Right cardiac atrium (tissue), 5 donors: Measurements from ENCODE around the gene FZD1. TPM values are rescaled to one million over a fixed set of nuclear protein-coding genes. Genes with fewer than 3 reads are reported as not detected.

Experiments
- ATAC-seq, 2 donors: fragments of 200-7000 bp; cut with Tn5 transposase; one replicate each; pipeline versions ENCODE4 v1.8.0 to v1.9.1; 2020; ENCODE audit warnings: moderate library complexity in 2 of 2, mild to moderate bottlenecking in 1 of 2
- DNase-seq, 3 donors: peaks; one replicate each; pipeline ENCODE4 v3.0.0-alpha.2; 2020
- H3K27ac ChIP-seq: one replicate; pipeline ENCODE4 v1.5.1; 2013; ENCODE audit warnings: mild to moderate bottlenecking, low read length, control low read depth, moderate library complexity
- H3K27me3 ChIP-seq: one replicate; pipeline ENCODE4 v1.6.1; 2013; ENCODE audit not compliant: control insufficient read depth, insufficient read depth
- H3K4me1 ChIP-seq: one replicate; pipeline ENCODE4 v1.6.1; 2013; ENCODE audit warnings: low read length; ENCODE audit not compliant: control insufficient read depth, insufficient read depth
- H3K4me3 ChIP-seq: one replicate; pipeline ENCODE4 v1.5.1; 2013; ENCODE audit warnings: low read length, control low read depth
- H3K9me3 ChIP-seq: one replicate; pipeline ENCODE4 v1.6.1; 2013; ENCODE audit warnings: low read length; ENCODE audit not compliant: control insufficient read depth
- WGBS: extraction: QIAGEN DNeasy Blood & Tissue Kit; methylation state at CpG from one replicate; pipeline ENCODE4 v1.1.7; 2013; 5-methylcytosine and 5-hydroxymethylcytosine counted together
- intact Hi-C, 4 donors: fragments of 100-400 bp; cut with DNase I; formaldehyde crosslinking; loops; one replicate each; pipeline versions ENCODE4 v1.11.0 to v1.14.0; 2022 to 2023
- polyA plus RNA-seq: library from polyadenylated mRNA; stranded (reverse); fragments of 200-250 nt; gene quantifications from one replicate; pipeline ENCODE4 v1.2.3, GENCODE V29; 2013
- total RNA-seq, 4 donors: library from RNA; stranded (reverse); fragmentation: NEBNext Ultra II Directional; extraction: Animal tissue kit (Norgen Biotek cat#: 25700); gene quantifications; one replicate each; pipeline ENCODE4 v1.2.1, GENCODE V29; 2021
- donor health status: healthy with polysubstance abuse.
- donor health status: DM: no; HTN: yes; CAD: no.
- donor health status: DM: no; HTN: no; CAD: no.
- donor health status: DM: no; HTN: yes; CAD: no; lungs with severe emphysema.
- donor health status: DM: yes; HTN: yes; CAD: no.

The FZD1 gene
- total and polyA plus RNA-seq, 5 donors, result 11.8 to 33.9 (median 26.8) TPM

DNA sequence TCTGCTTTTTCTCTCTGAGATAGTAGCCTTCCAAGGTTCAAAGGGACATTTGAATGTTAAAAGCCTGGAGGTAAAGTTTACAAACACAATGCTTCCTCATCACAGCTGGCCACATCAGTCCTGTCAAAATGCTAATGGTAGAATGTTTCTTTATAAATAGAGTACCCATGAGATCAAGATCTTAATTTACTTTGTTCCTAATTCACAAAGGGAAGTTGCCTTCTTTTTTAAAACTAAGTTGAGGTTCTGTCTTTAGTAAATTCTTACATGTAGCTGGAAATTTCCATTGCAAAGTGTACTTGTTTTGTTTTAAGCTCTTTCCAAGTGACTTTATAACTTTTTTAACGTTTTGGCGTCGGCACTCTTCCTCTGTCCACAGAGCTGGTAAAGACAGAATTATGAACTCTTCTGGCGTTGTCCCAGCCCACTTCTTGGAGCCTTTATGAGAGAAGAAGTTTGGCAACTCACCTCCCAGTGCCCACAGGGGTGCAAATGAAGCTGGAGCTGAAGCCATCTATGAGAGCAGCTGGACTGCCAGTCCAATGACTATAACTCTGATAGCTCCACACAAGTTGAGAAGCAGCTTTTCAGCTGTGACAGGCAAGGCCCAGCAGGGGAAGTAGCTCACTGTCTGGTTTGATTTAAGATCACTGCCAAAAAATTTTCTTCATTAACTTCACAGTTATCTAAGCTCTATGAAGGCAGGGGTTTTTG, 23.3 kb downstream of the FZD1 start:
- 48% methylated on average over 4 of the region's 4 CpGs for WGBS
- intact Hi-C loops, result loop anchor here in 1 of 4 donors (10.0 kb wide), 1 partner anchor 347 kb away; no protein-coding TSS in a partner anchor
- ATAC-seq (peak; percentile 51 to 57), DNase-seq (peak in 1 of 3 donors; percentile 36)
- Histone ChIP-seq H3K27me3 (no peaks in the 10 kb centered on the region), H3K27ac (no peak overlapping the region), H3K9me3 (no peaks in the 10 kb centered on the region), H3K4me1 (no peaks in the 10 kb centered on the region), H3K4me3 (no peak overlapping the region)

DNA sequence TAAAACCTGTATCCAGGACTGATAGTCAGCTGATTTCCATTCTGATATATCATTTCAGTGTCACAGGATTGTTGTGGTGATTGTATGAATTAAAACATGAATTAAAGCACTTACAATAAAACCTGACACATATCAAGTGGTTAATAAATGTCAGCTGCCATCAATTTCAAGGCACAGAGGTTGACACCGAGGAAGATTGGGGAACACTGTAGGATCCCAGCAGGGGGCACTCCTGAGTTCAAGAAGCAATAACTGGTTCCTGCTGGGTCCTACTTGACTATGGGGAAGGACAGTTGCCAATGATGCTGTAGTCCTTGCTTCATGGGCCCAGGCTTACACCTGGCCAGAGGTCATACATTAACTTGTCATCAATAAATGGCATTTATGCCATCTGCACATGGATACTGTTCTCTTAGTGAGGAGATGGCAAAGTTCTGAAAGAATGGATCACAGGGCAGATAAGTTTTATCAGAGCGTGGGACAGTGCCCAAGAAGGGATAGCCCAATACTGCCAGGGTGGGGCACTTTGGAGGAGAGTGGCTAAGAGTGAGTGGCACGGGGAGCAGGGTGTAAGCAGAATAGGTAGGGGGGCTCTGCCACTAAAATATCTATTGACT, 24.1 kb downstream of the FZD1 start:
- Histone ChIP-seq H3K9me3 (no peaks in the 10 kb centered on the region), H3K4me1 (no peaks in the 10 kb centered on the region), H3K27me3 (no peaks in the 10 kb centered on the region), H3K4me3 (no peak overlapping the region), H3K27ac (no peak overlapping the region)
- peak in 2 of 3 donors; percentile 50 to 75 for DNase-seq
- WGBS, result 85% methylated on average over 3 of the region's 3 CpGs
- peak; percentile 48 to 63 for ATAC-seq
- intact Hi-C loops, result loop anchor here in 1 of 4 donors (10.0 kb wide), 1 partner anchor 346 kb away; no protein-coding TSS in a partner anchor

DNA sequence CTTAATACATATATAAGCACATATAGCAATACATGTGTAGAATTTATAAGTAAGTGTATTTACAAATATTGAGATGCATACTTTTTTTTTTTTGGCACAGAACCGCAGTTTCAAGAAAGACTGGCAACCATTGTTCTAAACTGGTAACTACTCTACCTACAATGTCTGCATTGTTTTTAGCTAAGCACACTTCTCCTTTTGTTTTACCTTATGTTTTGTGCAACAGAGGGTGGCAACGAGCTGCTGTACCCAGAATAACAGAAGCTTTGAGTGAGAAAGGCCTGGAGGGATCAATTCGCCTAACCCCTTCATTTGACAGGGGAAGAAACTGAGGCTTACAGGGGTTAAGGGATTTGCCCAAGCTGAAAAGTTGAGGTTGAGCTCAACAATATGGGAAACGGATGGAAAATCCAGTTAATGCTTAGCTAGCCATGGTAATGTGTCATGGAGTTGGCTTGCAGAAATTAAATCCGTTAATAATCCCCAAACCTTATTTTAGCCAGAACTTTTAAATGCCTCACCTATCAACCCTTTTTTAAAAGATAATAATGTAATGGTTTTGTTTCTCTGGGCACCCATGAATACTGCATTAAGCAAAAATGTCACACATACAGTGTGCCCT, 25.5 kb downstream of the FZD1 start:
- Histone ChIP-seq H3K27me3 (no peaks in the 10 kb centered on the region), H3K4me3 (no peak overlapping the region), H3K27ac (no peak overlapping the region), H3K4me1 (no peaks in the 10 kb centered on the region), H3K9me3 (no peaks in the 10 kb centered on the region)
- 87% methylated on average over 5 of the region's 5 CpGs for WGBS
- no peak for ATAC-seq
- no peak for DNase-seq
- intact Hi-C loops, result loop anchor here in 2 of 4 donors (10.0 kb wide), 2 partner anchors 65 to 345 kb away; no protein-coding TSS in a partner anchor

DNA sequence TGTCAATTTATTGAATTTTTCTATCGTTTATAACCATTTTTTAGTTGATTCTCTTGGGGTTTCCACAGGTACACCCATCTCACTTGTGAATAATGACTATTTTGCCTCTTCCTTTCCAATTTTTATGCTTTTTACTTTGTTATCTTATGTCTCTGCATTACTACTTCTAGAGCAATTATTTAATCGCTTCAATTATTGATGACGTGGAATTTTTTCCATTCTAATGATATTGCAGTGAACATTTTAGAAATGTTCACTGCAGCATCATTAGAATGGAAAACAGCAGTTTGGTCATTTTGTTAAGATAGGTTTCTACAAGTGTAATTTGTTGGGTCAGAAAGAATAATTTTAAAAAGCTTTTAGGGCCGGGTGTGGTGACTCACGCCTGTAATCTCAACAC, 27.1 kb downstream of the FZD1 start:
- Histone ChIP-seq H3K9me3 (no peaks in the 10 kb centered on the region), H3K27ac (no peak overlapping the region), H3K4me3 (no peak overlapping the region), H3K27me3 (no peaks in the 10 kb centered on the region), H3K4me1 (no peaks in the 10 kb centered on the region)
- DNase-seq, result no peak
- WGBS, result 94% methylated on average over 5 of the region's 5 CpGs
- no peak for ATAC-seq
- intact Hi-C loops, result loop anchor here in 1 of 4 donors (10.0 kb wide), 1 partner anchor 63 kb away; no protein-coding TSS in a partner anchor

DNA sequence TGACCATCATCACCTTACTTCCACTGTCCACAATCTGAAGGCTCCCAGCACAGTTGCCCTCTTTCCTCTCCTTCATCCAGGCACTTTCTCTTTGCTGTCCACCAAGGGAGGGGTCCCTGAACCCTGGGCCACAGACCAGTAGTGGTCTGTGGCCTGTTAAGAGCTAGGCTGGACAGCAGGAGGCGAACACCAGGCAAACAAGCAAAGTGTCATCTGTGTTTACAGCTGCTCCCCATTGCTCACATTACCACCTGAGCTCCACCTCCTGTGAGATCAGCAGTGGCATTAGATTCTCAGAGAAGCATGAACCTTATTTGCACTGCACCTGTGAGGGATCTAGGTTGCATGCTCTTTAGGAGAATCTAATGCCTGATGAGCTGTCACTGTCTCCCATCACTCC, 27.7 kb downstream of the FZD1 start:
- ATAC-seq, result no peak
- H3K27ac ChIP-seq, result no peak overlapping the region
- intact Hi-C loops, result loop anchor here in 1 of 4 donors (10.0 kb wide), 1 partner anchor 63 kb away; no protein-coding TSS in a partner anchor
- no peak for DNase-seq
- no peaks in the 10 kb centered on the region for H3K27me3 ChIP-seq
- H3K9me3 ChIP-seq, result no peaks in the 10 kb centered on the region
- no peak overlapping the region for H3K4me3 ChIP-seq
- WGBS, result 100% methylated on average over 1 of the region's 1 CpG
- H3K4me1 ChIP-seq, result no peaks in the 10 kb centered on the region

DNA sequence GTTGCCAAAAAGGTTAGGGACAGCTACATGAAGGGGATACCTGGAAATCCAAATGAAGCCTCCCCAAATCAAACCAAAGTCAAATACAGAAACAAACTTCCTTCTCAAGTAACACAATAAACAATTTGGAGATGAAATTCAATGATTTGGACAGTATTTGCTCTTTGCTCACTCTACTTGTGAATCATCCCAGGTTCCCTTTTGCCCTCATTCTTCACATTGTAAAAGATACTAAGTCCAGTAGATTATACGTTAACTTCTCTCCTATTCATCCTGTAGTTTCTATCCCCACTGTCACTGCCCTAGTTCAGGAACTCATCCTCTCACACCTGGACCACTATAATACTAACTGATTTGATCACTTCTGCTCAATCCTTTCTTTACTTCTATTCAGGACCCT, 28.3 kb downstream of the FZD1 start:
- 93% methylated on average over 1 of the region's 1 CpG for WGBS
- DNase-seq (no peak), ATAC-seq (no peak)
- no peak overlapping the region for H3K27ac ChIP-seq
- intact Hi-C loops, result loop anchor here in 1 of 4 donors (10.0 kb wide), 1 partner anchor 62 kb away; no protein-coding TSS in a partner anchor
- no peaks in the 10 kb centered on the region for H3K27me3 ChIP-seq
- H3K4me1 ChIP-seq, result no peaks in the 10 kb centered on the region
- H3K4me3 ChIP-seq, result no peak overlapping the region
- no peaks in the 10 kb centered on the region for H3K9me3 ChIP-seq

DNA sequence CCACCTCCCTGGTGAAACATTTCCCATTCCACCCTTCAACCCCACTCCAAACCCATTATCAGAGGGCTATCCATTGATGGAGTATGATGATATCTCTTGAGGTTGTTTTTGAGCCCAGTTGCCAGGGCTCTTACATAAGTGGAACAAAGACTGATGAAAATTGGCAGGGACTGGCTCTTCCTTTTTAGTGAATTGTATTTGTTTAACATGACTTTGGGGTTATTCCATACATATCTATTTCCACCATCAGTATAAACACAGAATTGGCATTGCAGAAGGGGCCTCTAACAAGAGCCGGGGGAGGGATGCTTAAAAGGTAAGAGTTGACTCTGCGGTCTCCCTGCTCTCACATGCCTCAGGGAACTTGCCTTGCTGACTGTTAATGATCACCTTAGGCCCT, 28.9 kb downstream of the FZD1 start:
- no peak for ATAC-seq

DNA sequence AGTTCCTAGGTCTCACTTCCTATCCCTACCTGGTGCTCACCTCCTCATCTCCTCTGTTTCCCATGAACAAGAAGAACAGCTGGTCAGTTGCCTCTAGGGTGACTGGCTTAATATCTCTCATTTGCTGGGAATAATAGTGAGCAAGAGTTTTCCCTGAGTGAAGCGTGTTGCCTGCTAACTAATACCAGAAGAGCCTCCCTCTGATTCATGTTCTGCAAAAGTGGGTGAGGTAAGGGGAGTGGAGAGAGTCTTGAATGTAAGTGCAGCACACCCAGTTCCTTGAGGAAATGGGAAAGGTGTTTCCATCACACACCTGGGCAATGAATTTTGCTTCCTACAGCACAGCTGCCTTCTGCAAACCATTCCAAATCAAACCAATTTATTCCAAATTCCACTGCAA, 29.6 kb downstream of the FZD1 start:
- DNase-seq (no peak), ATAC-seq (no peak)
- intact Hi-C loops, result loop anchor here in 1 of 4 donors (10.0 kb wide), 1 partner anchor 61 kb away; no protein-coding TSS in a partner anchor
- no peak overlapping the region for H3K4me3 ChIP-seq
- 95% methylated on average over 1 of the region's 1 CpG for WGBS
- H3K9me3 ChIP-seq, result no peaks in the 10 kb centered on the region
- no peaks in the 10 kb centered on the region for H3K4me1 ChIP-seq
- H3K27me3 ChIP-seq, result no peaks in the 10 kb centered on the region
- H3K27ac ChIP-seq, result no peak overlapping the region

More for the DNA sequence above, 28.9 kb downstream of the FZD1 start:
- 93% methylated on average over 2 of the region's 2 CpGs for WGBS
- intact Hi-C loops, result loop anchor here in 1 of 4 donors (10.0 kb wide), 1 partner anchor 62 kb away; no protein-coding TSS in a partner anchor
- H3K9me3 ChIP-seq, result no peaks in the 10 kb centered on the region
- no peaks in the 10 kb centered on the region for H3K4me1 ChIP-seq
- no peaks in the 10 kb centered on the region for H3K27me3 ChIP-seq
- DNase-seq, result no peak
- no peak overlapping the region for H3K4me3 ChIP-seq
- no peak overlapping the region for H3K27ac ChIP-seq

DNA sequence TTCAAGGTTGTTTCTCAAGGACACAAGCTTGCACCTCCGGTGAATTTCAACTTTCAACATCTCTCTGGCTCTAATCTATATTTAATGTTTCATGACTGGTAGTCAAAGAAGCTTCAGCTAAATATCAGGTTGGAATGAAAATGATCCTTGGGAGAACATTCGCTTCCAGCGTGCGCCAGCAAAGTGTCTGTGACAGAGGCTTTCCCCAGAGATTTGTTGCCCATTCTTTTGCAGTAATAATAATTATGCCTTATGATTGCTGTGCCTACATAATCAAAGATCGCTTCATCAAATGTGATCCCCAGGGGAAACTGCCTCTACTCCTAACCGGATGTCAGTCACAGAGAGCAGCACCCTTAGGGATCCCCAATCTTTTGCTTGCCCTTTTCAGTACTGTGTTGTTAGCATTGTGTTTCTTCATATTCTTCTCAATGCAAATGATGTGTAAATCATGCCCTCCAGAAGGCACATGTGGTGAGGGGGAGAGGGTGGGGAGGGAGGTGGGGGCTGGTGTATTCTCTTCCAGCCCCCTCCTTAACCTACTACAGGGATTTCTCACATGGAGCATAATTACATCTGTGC, 30.5 kb downstream of the FZD1 start:
- intact Hi-C loops, result loop anchor here in 1 of 4 donors (10.0 kb wide), 1 partner anchor 60 kb away; no protein-coding TSS in a partner anchor

DNA sequence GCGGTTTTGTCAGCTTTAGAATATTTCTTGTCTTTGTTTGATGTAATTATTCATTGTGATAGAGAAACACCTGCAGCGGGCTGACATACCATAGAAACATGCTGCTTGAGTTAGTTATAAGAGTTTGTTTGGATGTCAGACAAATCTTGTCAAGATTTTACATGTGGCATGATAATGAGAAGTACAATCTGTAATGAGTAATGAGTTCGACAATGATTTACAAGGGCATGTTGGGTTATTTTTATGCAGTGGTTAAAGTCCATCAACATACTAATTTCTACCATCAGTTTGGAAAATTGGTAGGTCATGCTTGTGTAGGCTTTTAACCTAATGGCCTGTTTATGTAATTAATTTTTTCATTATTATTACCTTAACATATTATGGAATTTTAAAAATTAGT, 31.3 kb downstream of the FZD1 start:
- no peak for DNase-seq
- intact Hi-C loops, result loop anchor here in 1 of 4 donors (10.0 kb wide), 1 partner anchor 59 kb away; no protein-coding TSS in a partner anchor
- WGBS, result 97% methylated on average over 3 of the region's 3 CpGs
- H3K27me3 ChIP-seq, result no peaks in the 10 kb centered on the region
- no peaks in the 10 kb centered on the region for H3K4me1 ChIP-seq
- H3K4me3 ChIP-seq, result no peak overlapping the region
- no peak for ATAC-seq
- no peak overlapping the region for H3K27ac ChIP-seq
- no peaks in the 10 kb centered on the region for H3K9me3 ChIP-seq

More for the DNA sequence above, 30.5 kb downstream of the FZD1 start:
- DNase-seq (no peak), ATAC-seq (no peak)
- Histone ChIP-seq H3K27me3 (no peaks in the 10 kb centered on the region), H3K27ac (no peak overlapping the region), H3K4me1 (no peaks in the 10 kb centered on the region), H3K4me3 (no peak overlapping the region), H3K9me3 (no peaks in the 10 kb centered on the region)
- WGBS, result 79% methylated on average over 6 of the region's 6 CpGs
